NCI-H187 (cell line): ENCODE results near the gene PLCL1.
"Not testable (repeated sequence)": the region's sequence is repeated elsewhere in the genome, so short reads cannot be mapped to it uniquely, and the experiment has no call there.

Source experiments
- DNase-seq, 2 experiments: peaks; one replicate each; lab custom pipeline; 2025; lab: John Stamatoyannopoulos, UW

Gene PLCL1

GRCh38 chr2:198000417-198000816 lies 196.0 kb downstream of the PLCL1 start:
- no peak for DNase-seq

- DNase-seq = no peak
These were observed 199.8 kb downstream of the PLCL1 start for GRCh38 chr2:198004173-198004572.

- DNase-seq = no peak
These were observed 200.8 kb downstream of the PLCL1 start for GRCh38 chr2:198004921-198005829.

- DNase-seq = no peak
These were observed 202.3 kb downstream of the PLCL1 start for GRCh38 chr2:198006733-198007132.

GRCh38 chr2:198008230-198008629 lies 203.8 kb downstream of the PLCL1 start:
- DNase-seq = no peak

GRCh38 chr2:198012025-198012424 lies 207.6 kb downstream of the PLCL1 start:
- DNase-seq = no peak

- no peak for DNase-seq
These were observed 211.8 kb downstream of the PLCL1 start for GRCh38 chr2:198016243-198016642.

GRCh38 chr2:198017068-198017467 lies 212.7 kb downstream of the PLCL1 start:
- DNase-seq = no peak

GRCh38 chr2:198028955-198029354 lies 224.6 kb downstream of the PLCL1 start:
- no peak for DNase-seq

- not testable (repeated sequence) for DNase-seq
These were observed 225.2 kb downstream of the PLCL1 start for GRCh38 chr2:198029576-198029975.

GRCh38 chr2:198033626-198034025 lies 229.2 kb downstream of the PLCL1 start:
- DNase-seq = no peak

- no peak for DNase-seq
These were observed 231.9 kb downstream of the PLCL1 start for GRCh38 chr2:198036029-198036879.

GRCh38 chr2:198040835-198041234 lies 236.4 kb downstream of the PLCL1 start:
- no peak for DNase-seq

GRCh38 chr2:198042189-198042588 lies 237.8 kb downstream of the PLCL1 start:
- DNase-seq = no peak

- DNase-seq = no peak
These were observed 240.4 kb downstream of the PLCL1 start for GRCh38 chr2:198044777-198045176.

- no peak for DNase-seq
These were observed 240.8 kb downstream of the PLCL1 start for GRCh38 chr2:198045227-198045626.

GRCh38 chr2:198052741-198053140 lies 248.3 kb downstream of the PLCL1 start:
- no peak for DNase-seq

GRCh38 chr2:198053148-198053547 lies 248.8 kb downstream of the PLCL1 start:
- DNase-seq = no peak

GRCh38 chr2:198053776-198054175 lies 249.4 kb downstream of the PLCL1 start:
- DNase-seq = no peak

- DNase-seq = no peak
These were observed 249.9 kb downstream of the PLCL1 start for GRCh38 chr2:198054299-198054698.

GRCh38 chr2:198055716-198056115 lies 251.3 kb downstream of the PLCL1 start:
- DNase-seq = no peak

GRCh38 chr2:198056836-198057235 lies 252.4 kb downstream of the PLCL1 start:
- DNase-seq = no peak

GRCh38 chr2:198059800-198060199 lies 255.4 kb downstream of the PLCL1 start:
- no peak for DNase-seq
